ENCODE data around the gene BATF. TPM values are rescaled to one million over a fixed set of nuclear protein-coding genes. Genes with fewer than 3 reads are reported as not detected.

Gene BATF
- total and polyA plus RNA-seq, 2 donors (not counting 1 experiment from before 2014, with no cell fraction given) = 12.8 to 16.4 TPM

GRCh38 chr14:75494896-75495295 is 27.4 kb upstream of the BATF start:
- Histone ChIP-seq H3K4me3 (ENCODE audit: control extremely low read depth in 1 of 5, extremely low read depth in 1 of 5, insufficient read depth in 1 of 5, low read depth in 2 of 5, low read length in 4 of 5) (no peak overlapping the region), H3K4me2 (replicated peaks; ENCODE audit: low read depth, low read length, poor library complexity, severe bottlenecking) (no peak overlapping the region), H4K20me1 (ENCODE audit: control insufficient read depth, insufficient read depth, low read length, poor library complexity, severe bottlenecking) (no peaks in the 10 kb centered on the region), H3K79me2 (ENCODE audit: control insufficient read depth, insufficient read depth, low read length) (no peaks in the 10 kb centered on the region), H3K9me3 (ENCODE audit: control extremely low read depth in 1 of 3, control insufficient read depth in 2 of 3, insufficient read depth in 1 of 3, low read length in 2 of 3) (no peaks in the 10 kb centered on the region), H3K9ac (ENCODE audit: low read length) (no peak overlapping the region), H2AFZ (ENCODE audit: insufficient read depth, low read depth, low read length, poor library complexity, severe bottlenecking) (no peak overlapping the region), H3K36me3 (replicated peaks in 1 of 2; ENCODE audit: control extremely low read depth in 1 of 2, control insufficient read depth in 1 of 2, extremely low read depth in 1 of 2, insufficient read depth in 2 of 2, low read length in 1 of 2) (no peaks in the 10 kb centered on the region), H3K27me3 (replicated peaks in 1 of 4; ENCODE audit: control extremely low read depth in 1 of 4, control insufficient read depth in 3 of 4, insufficient read depth in 4 of 4, low read length in 3 of 4) (no peaks in the 10 kb centered on the region), H3K27ac (ENCODE audit: low read length in 2 of 2) (no peak overlapping the region), H3K4me1 (ENCODE audit: control insufficient read depth in 2 of 2, insufficient read depth in 2 of 2, low read length in 2 of 2) (peaks cover 10 to 23% of the 10 kb centered on the region in 2 donors)
- TF ChIP-seq, protein P1, sequence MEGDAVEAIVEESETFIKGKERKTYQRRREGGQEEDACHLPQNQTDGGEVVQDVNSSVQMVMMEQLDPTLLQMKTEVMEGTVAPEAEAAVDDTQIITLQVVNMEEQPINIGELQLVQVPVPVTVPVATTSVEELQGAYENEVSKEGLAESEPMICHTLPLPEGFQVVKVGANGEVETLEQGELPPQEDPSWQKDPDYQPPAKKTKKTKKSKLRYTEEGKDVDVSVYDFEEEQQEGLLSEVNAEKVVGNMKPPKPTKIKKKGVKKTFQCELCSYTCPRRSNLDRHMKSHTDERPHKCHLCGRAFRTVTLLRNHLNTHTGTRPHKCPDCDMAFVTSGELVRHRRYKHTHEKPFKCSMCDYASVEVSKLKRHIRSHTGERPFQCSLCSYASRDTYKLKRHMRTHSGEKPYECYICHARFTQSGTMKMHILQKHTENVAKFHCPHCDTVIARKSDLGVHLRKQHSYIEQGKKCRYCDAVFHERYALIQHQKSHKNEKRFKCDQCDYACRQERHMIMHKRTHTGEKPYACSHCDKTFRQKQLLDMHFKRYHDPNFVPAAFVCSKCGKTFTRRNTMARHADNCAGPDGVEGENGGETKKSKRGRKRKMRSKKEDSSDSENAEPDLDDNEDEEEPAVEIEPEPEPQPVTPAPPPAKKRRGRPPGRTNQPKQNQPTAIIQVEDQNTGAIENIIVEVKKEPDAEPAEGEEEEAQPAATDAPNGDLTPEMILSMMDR (IDR thresholded peaks at IDR 0.05) = no peak
- no peak for TF ChIP-seq EZH2 (IDR thresholded peaks at IDR 0.05; ENCODE audit: borderline replicate concordance, insufficient read depth, low read depth, low read length, poor library complexity, severe bottlenecking)
- ATAC-seq (ENCODE audit: low read depth) = no peak
- WGBS (ENCODE audit: insufficient coverage) = 82% methylated on average over 4 of the region's 5 CpGs
- Mint-ChIP-seq H3K27me3 (no peaks in the 10 kb centered on the region), H3K4me1 (peaks cover 33% of the 10 kb centered on the region), H3K4me3 (no peak overlapping the region), H3K9me3 (ENCODE audit: insufficient read depth) (no peaks in the 10 kb centered on the region), H3K27ac (no peak overlapping the region)
- intact Hi-C loops (cut with micrococcal nuclease) = loop anchor here (10.0 kb wide), 1 partner anchor 50 kb away; no protein-coding TSS in a partner anchor
- no peak for DNase-seq
- ChIA-PET CTCF (interaction anchor here (0.5 to 6.4 kb wide), 13 partner anchors 20 to 363 kb away, joined by 3 to 45 read pairs (median 4); partner anchors contain the start of gene FLVCR2), POLR2A (interaction anchor here (0.7 to 1.5 kb wide), 2 partner anchors 20 to 26 kb away, joined by 4 to 7 read pairs; no protein-coding TSS in a partner anchor)

- Histone ChIP-seq H3K4me1 (ENCODE audit: control insufficient read depth in 2 of 2, insufficient read depth in 2 of 2, low read length in 2 of 2) (peaks cover 10 to 23% of the 10 kb centered on the region in 2 donors), H3K27me3 (replicated peaks in 1 of 4; ENCODE audit: control extremely low read depth in 1 of 4, control insufficient read depth in 3 of 4, insufficient read depth in 4 of 4, low read length in 3 of 4) (no peaks in the 10 kb centered on the region), H3K4me3 (ENCODE audit: control extremely low read depth in 1 of 5, extremely low read depth in 1 of 5, insufficient read depth in 1 of 5, low read depth in 2 of 5, low read length in 4 of 5) (no peak overlapping the region), H3K9me3 (ENCODE audit: control extremely low read depth in 1 of 3, control insufficient read depth in 2 of 3, insufficient read depth in 1 of 3, low read length in 2 of 3) (no peaks in the 10 kb centered on the region), H4K20me1 (ENCODE audit: control insufficient read depth, insufficient read depth, low read length, poor library complexity, severe bottlenecking) (no peaks in the 10 kb centered on the region), H3K79me2 (ENCODE audit: control insufficient read depth, insufficient read depth, low read length) (no peaks in the 10 kb centered on the region), H2AFZ (ENCODE audit: insufficient read depth, low read depth, low read length, poor library complexity, severe bottlenecking) (no peak overlapping the region), H3K27ac (ENCODE audit: low read length in 2 of 2) (no peak overlapping the region), H3K36me3 (replicated peaks in 1 of 2; ENCODE audit: control extremely low read depth in 1 of 2, control insufficient read depth in 1 of 2, extremely low read depth in 1 of 2, insufficient read depth in 2 of 2, low read length in 1 of 2) (no peaks in the 10 kb centered on the region), H3K4me2 (replicated peaks; ENCODE audit: low read depth, low read length, poor library complexity, severe bottlenecking) (no peak overlapping the region), H3K9ac (ENCODE audit: low read length) (no peak overlapping the region)
- POLR2A ChIA-PET = interaction anchor here (1.5 kb wide), 1 partner anchor 20 kb away, joined by 4 read pairs; no protein-coding TSS in a partner anchor
- no peaks in the 10 kb centered on the region for H3K27me3 Mint-ChIP-seq
- 71% methylated on average over 2 of the region's 3 CpGs for WGBS (ENCODE audit: insufficient coverage)
- peaks cover 33% of the 10 kb centered on the region for H3K4me1 Mint-ChIP-seq
- no peak overlapping the region for H3K4me3 Mint-ChIP-seq
- DNase-seq = no peak
- no peak for ATAC-seq (ENCODE audit: low read depth)
- no peak overlapping the region for H3K27ac Mint-ChIP-seq
- intact Hi-C loops (cut with micrococcal nuclease) = loop anchor here (10.0 kb wide), 1 partner anchor 49 kb away; no protein-coding TSS in a partner anchor
- H3K9me3 Mint-ChIP-seq (ENCODE audit: insufficient read depth) = no peaks in the 10 kb centered on the region
- TF ChIP-seq, protein P1 (IDR thresholded peaks at IDR 0.05) = no peak
- TF ChIP-seq EZH2 (IDR thresholded peaks at IDR 0.05; ENCODE audit: borderline replicate concordance, insufficient read depth, low read depth, low read length, poor library complexity, severe bottlenecking) = no peak
- CTCF ChIA-PET = interaction anchor here (0.6 to 6.4 kb wide), 16 partner anchors 19 to 364 kb away, joined by 3 to 45 read pairs (median 4); partner anchors contain the start of gene FLVCR2
Observed at GRCh38 chr14:75495399-75495798, 26.9 kb upstream of the BATF start.

Data from B cell (primary cell).